ENCODE data around the gene SHISAL1. TPM values are rescaled to one million over a fixed set of nuclear protein-coding genes. Genes with fewer than 3 reads are reported as not detected.

The SHISAL1 gene
- total and polyA plus RNA-seq, 10 of the 15 experiments (the other 5 are each of a cell fraction or from before 2014, with no cell fraction given), result not detected

DNA sequence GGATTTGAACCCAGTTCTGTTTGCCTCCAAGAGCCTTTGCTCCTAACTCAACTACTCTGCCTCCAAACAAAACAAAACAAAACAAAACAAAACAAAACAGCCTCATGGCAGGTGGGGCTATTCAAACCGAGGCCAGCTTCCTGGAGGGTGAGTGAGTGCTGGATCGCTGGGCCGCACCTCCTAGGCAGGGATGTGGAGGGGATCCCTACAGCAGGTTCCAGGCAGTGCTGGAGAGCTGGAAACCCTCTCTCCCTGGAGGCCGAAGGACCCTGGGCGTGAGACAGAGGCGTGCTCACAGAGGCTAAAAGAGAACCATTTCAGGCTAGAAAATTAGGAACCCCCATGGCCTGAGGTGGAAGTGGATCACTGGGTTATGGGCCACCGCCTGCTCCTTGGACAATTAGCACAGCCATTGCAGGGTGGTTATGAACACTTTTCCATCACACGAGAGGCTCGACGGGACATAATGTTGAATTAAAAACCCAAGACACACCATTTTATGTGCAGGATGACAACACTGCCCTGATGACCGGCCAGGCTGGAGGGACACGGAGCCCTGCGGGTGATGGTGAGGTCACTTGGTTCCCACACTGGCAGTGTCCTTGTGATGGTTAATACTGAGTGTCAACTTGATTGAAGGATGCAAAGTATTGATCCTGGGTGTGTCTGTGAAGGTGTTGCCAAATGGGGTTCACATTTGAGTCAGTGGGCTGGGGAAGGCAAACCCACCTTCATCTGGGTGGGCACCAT lies 35.2 kb downstream of the SHISAL1 start:
- Histone ChIP-seq H3K36me3 (ENCODE audit: control insufficient read depth in 2 of 2, insufficient read depth in 2 of 2, low read length in 1 of 2) (no peaks in the 10 kb centered on the region), H3K9me3 (replicated peaks; ENCODE audit: control insufficient read depth, insufficient read depth, low read length) (no peaks in the 10 kb centered on the region), H3K4me3 (no peak overlapping the region), H3K79me2 (ENCODE audit: control insufficient read depth, insufficient read depth, low read length) (no peaks in the 10 kb centered on the region), H3K9ac (ENCODE audit: control insufficient read depth, insufficient read depth, low read length) (no peak overlapping the region), H3K4me1 (ENCODE audit: control insufficient read depth, insufficient read depth, low read length) (no peaks in the 10 kb centered on the region), H4K20me1 (ENCODE audit: control insufficient read depth, insufficient read depth) (no peaks in the 10 kb centered on the region), H3K27me3 (replicated peaks in 1 of 2; ENCODE audit: control insufficient read depth in 2 of 2, insufficient read depth in 2 of 2, low read length in 1 of 2) (peaks cover 0 to 1% of the 10 kb centered on the region in 2 experiments; a peak in 3 of 4 replicates), H2AFZ (ENCODE audit: control insufficient read depth, low read depth, low read length) (no peak overlapping the region), H3K4me2 (ENCODE audit: control insufficient read depth, insufficient read depth) (no peak overlapping the region), H3K27ac (ENCODE audit: control insufficient read depth, insufficient read depth) (no peak overlapping the region)
- in situ Hi-C loops (cut with MboI), result no loop called here
- ChIA-PET POLR2A (no interaction called here), RAD21 (ENCODE audit: unreplicated experiment) (no interaction called here), CTCF (interaction anchor here (0.6 kb wide), 1 partner anchor 103 kb away, joined by 4 read pairs; no protein-coding TSS in a partner anchor), SMC1A (ENCODE audit: uncharacterized antibody, unreplicated experiment) (no interaction called here)
- BruUV-seq (replicated peaks), result no TSS peak
- intact Hi-C loops (cut with micrococcal nuclease; ENCODE audit: unreplicated experiment), result no loop called here
- no peak for DNase-seq (ENCODE audit: low read depth, low spot score)
- 55% methylated on average over 13 of the region's 13 CpGs for WGBS (ENCODE audit: insufficient coverage, insufficient replicate concordance, low lambda C conversion rate, missing lambda C conversion rate)
- no peak for TF ChIP-seq RBBP5 (conservative IDR thresholded peaks at IDR 0.05)
- TF ChIP-seq, protein P1, sequence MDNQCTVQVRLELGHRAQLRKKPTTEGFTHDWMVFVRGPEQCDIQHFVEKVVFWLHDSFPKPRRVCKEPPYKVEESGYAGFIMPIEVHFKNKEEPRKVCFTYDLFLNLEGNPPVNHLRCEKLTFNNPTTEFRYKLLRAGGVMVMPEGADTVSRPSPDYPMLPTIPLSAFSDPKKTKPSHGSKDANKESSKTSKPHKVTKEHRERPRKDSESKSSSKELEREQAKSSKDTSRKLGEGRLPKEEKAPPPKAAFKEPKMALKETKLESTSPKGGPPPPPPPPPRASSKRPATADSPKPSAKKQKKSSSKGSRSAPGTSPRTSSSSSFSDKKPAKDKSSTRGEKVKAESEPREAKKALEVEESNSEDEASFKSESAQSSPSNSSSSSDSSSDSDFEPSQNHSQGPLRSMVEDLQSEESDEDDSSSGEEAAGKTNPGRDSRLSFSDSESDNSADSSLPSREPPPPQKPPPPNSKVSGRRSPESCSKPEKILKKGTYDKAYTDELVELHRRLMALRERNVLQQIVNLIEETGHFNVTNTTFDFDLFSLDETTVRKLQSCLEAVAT (IDR thresholded peaks at IDR 0.05), result no peak
- no peak for TF ChIP-seq EED (IDR thresholded peaks at IDR 0.05; ENCODE audit: low read depth)
- no peak for TF ChIP-seq YY1 (IDR thresholded peaks at IDR 0.05; ENCODE audit: low read depth, low read length)
- TF ChIP-seq, protein P2, sequence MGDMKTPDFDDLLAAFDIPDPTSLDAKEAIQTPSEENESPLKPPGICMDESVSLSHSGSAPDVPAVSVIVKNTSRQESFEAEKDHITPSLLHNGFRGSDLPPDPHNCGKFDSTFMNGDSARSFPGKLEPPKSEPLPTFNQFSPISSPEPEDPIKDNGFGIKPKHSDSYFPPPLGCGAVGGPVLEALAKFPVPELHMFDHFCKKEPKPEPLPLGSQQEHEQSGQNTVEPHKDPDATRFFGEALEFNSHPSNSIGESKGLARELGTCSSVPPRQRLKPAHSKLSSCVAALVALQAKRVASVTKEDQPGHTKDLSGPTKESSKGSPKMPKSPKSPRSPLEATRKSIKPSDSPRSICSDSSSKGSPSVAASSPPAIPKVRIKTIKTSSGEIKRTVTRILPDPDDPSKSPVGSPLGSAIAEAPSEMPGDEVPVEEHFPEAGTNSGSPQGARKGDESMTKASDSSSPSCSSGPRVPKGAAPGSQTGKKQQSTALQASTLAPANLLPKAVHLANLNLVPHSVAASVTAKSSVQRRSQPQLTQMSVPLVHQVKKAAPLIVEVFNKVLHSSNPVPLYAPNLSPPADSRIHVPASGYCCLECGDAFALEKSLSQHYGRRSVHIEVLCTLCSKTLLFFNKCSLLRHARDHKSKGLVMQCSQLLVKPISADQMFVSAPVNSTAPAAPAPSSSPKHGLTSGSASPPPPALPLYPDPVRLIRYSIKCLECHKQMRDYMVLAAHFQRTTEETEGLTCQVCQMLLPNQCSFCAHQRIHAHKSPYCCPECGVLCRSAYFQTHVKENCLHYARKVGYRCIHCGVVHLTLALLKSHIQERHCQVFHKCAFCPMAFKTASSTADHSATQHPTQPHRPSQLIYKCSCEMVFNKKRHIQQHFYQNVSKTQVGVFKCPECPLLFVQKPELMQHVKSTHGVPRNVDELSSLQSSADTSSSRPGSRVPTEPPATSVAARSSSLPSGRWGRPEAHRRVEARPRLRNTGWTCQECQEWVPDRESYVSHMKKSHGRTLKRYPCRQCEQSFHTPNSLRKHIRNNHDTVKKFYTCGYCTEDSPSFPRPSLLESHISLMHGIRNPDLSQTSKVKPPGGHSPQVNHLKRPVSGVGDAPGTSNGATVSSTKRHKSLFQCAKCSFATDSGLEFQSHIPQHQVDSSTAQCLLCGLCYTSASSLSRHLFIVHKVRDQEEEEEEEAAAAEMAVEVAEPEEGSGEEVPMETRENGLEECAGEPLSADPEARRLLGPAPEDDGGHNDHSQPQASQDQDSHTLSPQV (IDR thresholded peaks at IDR 0.05), result no peak
- TF ChIP-seq ETV6 (conservative IDR thresholded peaks at IDR 0.05 in 1 of 2, IDR thresholded peaks at IDR 0.05 in 1 of 2; ENCODE audit: borderline replicate concordance in 1 of 2, low read depth in 1 of 2), result no peak
- TF ChIP-seq SREBF2 (IDR thresholded peaks at IDR 0.05; ENCODE audit: low read length), result no peak
- FAIRE-seq, result no peak
- ATAC-seq, result no peak

Measured in GM12878 (cell line).